SU-DHL-6 (cell line): ENCODE data around the gene ARF3.

Experiments
- H2AFZ ChIP-seq: fragments of 200-600 bp; sonication (generic); 2 replicates; pipeline ENCODE4 v1.6.1; 2014; ENCODE audit warnings: low read depth, mild to moderate bottlenecking, moderate library complexity, mixed read lengths, antibody characterized with exemption, low read length; ENCODE audit not compliant: severe bottlenecking
- H3F3A ChIP-seq: fragments of 200-600 bp; shearing (Covaris generic); 2 replicates; pipeline ENCODE4 v1.6.0; 2016; ENCODE audit warnings: antibody characterized with exemption, mild to moderate bottlenecking; ENCODE audit not compliant: insufficient read depth
- H3K27ac ChIP-seq: fragments of 200-600 bp; sonication (generic); 2 replicates; pipeline ENCODE4 v1.5.1; 2016; ENCODE audit warnings: low read depth, mild to moderate bottlenecking, low read length, moderate library complexity, mixed read lengths
- H3K27me3 ChIP-seq: fragments of 200-600 bp; sonication (generic), shearing (Covaris generic); 2 replicates; pipeline ENCODE4 v1.6.0; 2014; ENCODE audit warnings: mild to moderate bottlenecking, low read length
- H3K36me3 ChIP-seq: fragments of 200-600 bp; sonication (generic); 2 replicates; pipeline ENCODE4 v1.6.1; 2014; ENCODE audit warnings: mild to moderate bottlenecking, low read length, mixed read lengths
- H3K4me2 ChIP-seq: fragments of 300-600, 200-600 bp; shearing (Covaris generic), sonication (generic); 2 replicates; pipeline ENCODE4 v1.6.0; 2014; ENCODE audit warnings: low read length, low read depth, mild to moderate bottlenecking; ENCODE audit not compliant: poor library complexity, severe bottlenecking
- H3K4me3 ChIP-seq: fragments of 200-600 bp; sonication (generic); 2 replicates; pipeline ENCODE4 v1.5.1; 2014; ENCODE audit warnings: antibody characterized with exemption, low read length, mild to moderate bottlenecking, mixed read lengths; ENCODE audit not compliant: insufficient read depth, poor library complexity, severe bottlenecking
- H3K79me2 ChIP-seq: fragments of 200-600 bp; sonication (generic); 2 replicates; pipeline ENCODE4 v1.6.1; 2014; ENCODE audit warnings: mild to moderate bottlenecking, low read length, moderate library complexity; ENCODE audit not compliant: insufficient read depth
- H3K9ac ChIP-seq: fragments of 200-600 bp; sonication (generic); 2 replicates; pipeline ENCODE4 v1.7.0; 2014; ENCODE audit warnings: mild to moderate bottlenecking, low read length
- H3K9me2 ChIP-seq: fragments of 200-600 bp; sonication (generic); replicated peaks from 2 replicates; pipeline ENCODE4 v1.6.1; 2014; ENCODE audit warnings: low read length; ENCODE audit not compliant: insufficient read depth
- H3K9me3 ChIP-seq: fragments of 200-600 bp; sonication (generic); 2 replicates; pipeline ENCODE4 v1.6.1; 2014; ENCODE audit warnings: low read length, mixed read lengths; ENCODE audit not compliant: insufficient read depth
- H4K20me1 ChIP-seq: fragments of 200-600 bp; sonication (generic); 2 replicates; pipeline ENCODE4 v1.6.1; 2014; ENCODE audit warnings: low read depth, mild to moderate bottlenecking, antibody characterized with exemption, low read length, moderate library complexity, mixed read lengths
- EZH2phosphoT487 ChIP-seq: fragments of 200-600 bp; sonication (generic), shearing (Covaris generic); conservative IDR thresholded peaks from 2 replicates; pipeline ENCODE4 v1.6.1; 2018; ENCODE audit warnings: mild to moderate bottlenecking, antibody characterized with exemption, low read length, moderate library complexity, mixed read lengths
- TF ChIP-seq, protein P1 (sequence below): fragments of 200-600 bp; sonication (generic); IDR thresholded peaks from one replicate; pipeline ENCODE4 v1.5.1; 2017; ENCODE audit warnings: antibody characterized with exemption, mild to moderate bottlenecking, low read length, moderate library complexity; ENCODE audit not compliant: insufficient read depth, poor library complexity, severe bottlenecking

ARF3 gene

GRCh38 chr12:48901278-48901677 is 56.0 kb downstream of the ARF3 start:
- Histone ChIP-seq H3K36me3 (no peaks in the 10 kb centered on the region), H4K20me1 (no peaks in the 10 kb centered on the region), H3K9ac (no peak overlapping the region), H3K27ac (no peak overlapping the region), H3K4me2 (no peak overlapping the region), H3K9me3 (no peaks in the 10 kb centered on the region), H3K4me3 (no peak overlapping the region), H2AFZ (no peak overlapping the region), H3K79me2 (no peaks in the 10 kb centered on the region), H3F3A (no peaks in the 10 kb centered on the region), H3K9me2 (no peaks in the 10 kb centered on the region), H3K27me3 (no peaks in the 10 kb centered on the region)
- TF ChIP-seq, protein P1, sequence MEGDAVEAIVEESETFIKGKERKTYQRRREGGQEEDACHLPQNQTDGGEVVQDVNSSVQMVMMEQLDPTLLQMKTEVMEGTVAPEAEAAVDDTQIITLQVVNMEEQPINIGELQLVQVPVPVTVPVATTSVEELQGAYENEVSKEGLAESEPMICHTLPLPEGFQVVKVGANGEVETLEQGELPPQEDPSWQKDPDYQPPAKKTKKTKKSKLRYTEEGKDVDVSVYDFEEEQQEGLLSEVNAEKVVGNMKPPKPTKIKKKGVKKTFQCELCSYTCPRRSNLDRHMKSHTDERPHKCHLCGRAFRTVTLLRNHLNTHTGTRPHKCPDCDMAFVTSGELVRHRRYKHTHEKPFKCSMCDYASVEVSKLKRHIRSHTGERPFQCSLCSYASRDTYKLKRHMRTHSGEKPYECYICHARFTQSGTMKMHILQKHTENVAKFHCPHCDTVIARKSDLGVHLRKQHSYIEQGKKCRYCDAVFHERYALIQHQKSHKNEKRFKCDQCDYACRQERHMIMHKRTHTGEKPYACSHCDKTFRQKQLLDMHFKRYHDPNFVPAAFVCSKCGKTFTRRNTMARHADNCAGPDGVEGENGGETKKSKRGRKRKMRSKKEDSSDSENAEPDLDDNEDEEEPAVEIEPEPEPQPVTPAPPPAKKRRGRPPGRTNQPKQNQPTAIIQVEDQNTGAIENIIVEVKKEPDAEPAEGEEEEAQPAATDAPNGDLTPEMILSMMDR: no peak
- no peak for TF ChIP-seq EZH2phosphoT487

DNA sequence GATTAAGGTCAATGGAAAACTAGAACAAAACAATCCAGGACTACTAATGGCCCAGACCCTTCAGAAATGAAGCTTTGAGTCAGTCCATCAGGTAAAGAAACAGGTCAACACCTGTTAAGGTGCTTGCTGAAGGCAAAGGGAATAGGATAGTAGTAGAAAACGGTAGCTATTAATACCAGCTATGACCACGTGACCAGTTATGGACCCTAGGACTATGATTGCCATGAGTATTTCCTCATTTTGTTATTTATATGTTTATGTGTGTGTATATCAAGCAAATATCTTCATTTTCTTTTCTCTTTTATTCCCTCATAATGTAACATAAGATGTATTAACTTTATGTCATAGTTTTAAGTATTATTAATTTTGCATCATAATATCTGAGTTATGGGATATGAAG is 57.6 kb downstream of the ARF3 start:
- Histone ChIP-seq H3F3A (no peaks in the 10 kb centered on the region), H3K27ac (no peak overlapping the region), H3K27me3 (no peaks in the 10 kb centered on the region), H3K4me2 (no peak overlapping the region), H3K9ac (no peak overlapping the region), H3K9me2 (no peaks in the 10 kb centered on the region), H3K4me3 (no peak overlapping the region), H3K36me3 (no peaks in the 10 kb centered on the region), H3K9me3 (no peaks in the 10 kb centered on the region), H4K20me1 (no peaks in the 10 kb centered on the region), H2AFZ (no peak overlapping the region), H3K79me2 (no peaks in the 10 kb centered on the region)
- TF ChIP-seq EZH2phosphoT487: no peak
- TF ChIP-seq, protein P1: no peak

GRCh38 chr12:48894271-48894670 is 63.0 kb downstream of the ARF3 start:
- H3K4me2 ChIP-seq: no peak overlapping the region
- no peak overlapping the region for H2AFZ ChIP-seq
- no peak overlapping the region for H3K9ac ChIP-seq

More at GRCh38 chr12:48894271-48894670, 63.0 kb downstream of the ARF3 start:
- Histone ChIP-seq H3K4me3 (no peak overlapping the region), H3K9me3 (no peaks in the 10 kb centered on the region), H3K27me3 (no peaks in the 10 kb centered on the region), H4K20me1 (no peaks in the 10 kb centered on the region), H3K36me3 (no peaks in the 10 kb centered on the region), H3F3A (no peaks in the 10 kb centered on the region), H3K9me2 (no peaks in the 10 kb centered on the region), H3K79me2 (no peaks in the 10 kb centered on the region), H3K27ac (no peak overlapping the region)
- TF ChIP-seq, protein P1: no peak
- no peak for TF ChIP-seq EZH2phosphoT487
